Neural progenitor cell (in vitro differentiated cells): ENCODE measurements around the gene ROR2.

Experiments
- EZH2 ChIP-seq: fragments of 200-600 bp; sonication (generic); IDR thresholded peaks from 2 replicates; pipeline ENCODE4 v1.6.1; 2017; ENCODE audit warnings: antibody characterized with exemption, mild to moderate bottlenecking, moderate library complexity
- EZH2phosphoT487 ChIP-seq: fragments of 200-600 bp; sonication (generic); IDR thresholded peaks from 2 replicates; pipeline ENCODE4 v1.6.1; 2017; ENCODE audit warnings: antibody characterized with exemption
- TF ChIP-seq, protein P1 (sequence below): fragments of 200-600 bp; sonication (generic); IDR thresholded peaks from 2 replicates; pipeline ENCODE4 v1.5.1; 2017; ENCODE audit warnings: antibody characterized with exemption, mild to moderate bottlenecking

DNA sequence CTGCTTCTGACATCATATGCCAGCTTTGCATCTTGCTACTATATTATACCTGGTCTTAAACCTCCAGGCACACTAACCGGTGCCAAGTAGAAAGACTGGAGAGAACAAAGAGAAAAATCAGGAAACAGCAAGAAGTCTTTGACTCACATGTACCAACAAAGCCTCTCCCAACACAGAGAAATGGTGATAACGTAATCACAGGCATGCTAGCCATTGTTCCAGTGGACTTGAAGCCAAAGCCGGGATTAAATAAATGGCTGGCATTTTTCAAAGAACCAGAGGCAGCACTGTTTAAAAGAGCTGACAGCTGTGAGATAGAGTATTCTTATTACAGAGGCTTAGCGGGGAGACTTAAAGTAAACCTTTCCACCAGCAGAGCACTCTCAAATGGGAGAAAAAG, 378.0 kb downstream of the ROR2 start:
- TF ChIP-seq, protein P1, sequence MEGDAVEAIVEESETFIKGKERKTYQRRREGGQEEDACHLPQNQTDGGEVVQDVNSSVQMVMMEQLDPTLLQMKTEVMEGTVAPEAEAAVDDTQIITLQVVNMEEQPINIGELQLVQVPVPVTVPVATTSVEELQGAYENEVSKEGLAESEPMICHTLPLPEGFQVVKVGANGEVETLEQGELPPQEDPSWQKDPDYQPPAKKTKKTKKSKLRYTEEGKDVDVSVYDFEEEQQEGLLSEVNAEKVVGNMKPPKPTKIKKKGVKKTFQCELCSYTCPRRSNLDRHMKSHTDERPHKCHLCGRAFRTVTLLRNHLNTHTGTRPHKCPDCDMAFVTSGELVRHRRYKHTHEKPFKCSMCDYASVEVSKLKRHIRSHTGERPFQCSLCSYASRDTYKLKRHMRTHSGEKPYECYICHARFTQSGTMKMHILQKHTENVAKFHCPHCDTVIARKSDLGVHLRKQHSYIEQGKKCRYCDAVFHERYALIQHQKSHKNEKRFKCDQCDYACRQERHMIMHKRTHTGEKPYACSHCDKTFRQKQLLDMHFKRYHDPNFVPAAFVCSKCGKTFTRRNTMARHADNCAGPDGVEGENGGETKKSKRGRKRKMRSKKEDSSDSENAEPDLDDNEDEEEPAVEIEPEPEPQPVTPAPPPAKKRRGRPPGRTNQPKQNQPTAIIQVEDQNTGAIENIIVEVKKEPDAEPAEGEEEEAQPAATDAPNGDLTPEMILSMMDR: no peak
- TF ChIP-seq EZH2phosphoT487 (no peak), EZH2 (no peak)
